Caco-2 (cell line): Measurements from ENCODE around the gene FRY. TPM values are rescaled to one million over a fixed set of nuclear protein-coding genes. Genes with fewer than 3 reads are reported as not detected.

ENCODE experiments used
- BruUV-seq: library from RNA; stranded (reverse); fragments of 400-500 nt; replicated peaks from 2 replicates; lab custom pipeline; 2021; lab: Mats Ljungman, UMichigan
- CTCF ChIA-PET: fragments of 300-600 bp; sonication (Branson Sonifier 250); formaldehyde crosslinking; loops from one replicate; lab custom pipeline; 2022; ENCODE audit warnings: antibody characterized with exemption; lab: Charles Lee
- POLR2A ChIA-PET: fragments of 300-600 bp; sonication (Branson Sonifier 250); formaldehyde crosslinking; loops from one replicate; lab custom pipeline; 2022; ENCODE audit warnings: antibody characterized with exemption; lab: Charles Lee
- DNase-seq, 2 experiments: peaks; one replicate each; pipeline versions ENCODE4 v3.0.0 to v3.0.0-alpha.2; 2020 to 2022
- H3K27me3 ChIP-seq: replicated peaks from 2 replicates; pipeline ENCODE4 v1.6.0; 2011; ENCODE audit warnings: low read length; ENCODE audit not compliant: control insufficient read depth, insufficient read depth
- H3K36me3 ChIP-seq: 2 replicates; pipeline ENCODE4 v1.5.1; 2011; ENCODE audit warnings: low read length; ENCODE audit not compliant: control insufficient read depth, insufficient read depth
- H3K4me1 ChIP-seq: fragments of 250-450 bp; sonication (Bioruptor Pico); 2 replicates; pipeline ENCODE4 v1.5.1; 2020; ENCODE audit warnings: mild to moderate bottlenecking
- H3K4me3 ChIP-seq: 2 replicates; pipeline ENCODE4 v1.5.1; 2011; ENCODE audit warnings: low read depth, mild to moderate bottlenecking, control low read depth, low read length
- H3K9me3 ChIP-seq: fragments of 250-450 bp; sonication (Bioruptor Pico); 2 replicates; pipeline ENCODE4 v1.5.1; 2020; ENCODE audit warnings: mild to moderate bottlenecking, moderate library complexity
- H3K27ac Mint-ChIP-seq: one replicate; pipeline ENCODE4 v1.8.0; 2022; ENCODE audit warnings: mixed read lengths; ENCODE audit not compliant: unreplicated experiment
- H3K27me3 Mint-ChIP-seq: one replicate; pipeline ENCODE4 v1.8.0; 2022; ENCODE audit warnings: mixed read lengths; ENCODE audit not compliant: insufficient read depth, unreplicated experiment
- H3K36me3 Mint-ChIP-seq: one replicate; pipeline ENCODE4 v1.8.0; 2022; ENCODE audit warnings: mild to moderate bottlenecking, mixed read lengths; ENCODE audit not compliant: insufficient read depth, unreplicated experiment
- H3K4me1 Mint-ChIP-seq: one replicate; pipeline ENCODE4 v1.8.0; 2022; ENCODE audit warnings: low read depth, mixed read lengths; ENCODE audit not compliant: unreplicated experiment
- H3K4me3 Mint-ChIP-seq: one replicate; pipeline ENCODE4 v1.8.0; 2022; ENCODE audit warnings: mild to moderate bottlenecking, moderate library complexity, mixed read lengths; ENCODE audit not compliant: unreplicated experiment
- H3K9me3 Mint-ChIP-seq: one replicate; pipeline ENCODE4 v1.8.0; 2022; ENCODE audit warnings: mixed read lengths; ENCODE audit not compliant: unreplicated experiment
- CTCF ChIP-seq, 2 experiments: fragments of 200-600 bp in 1 of 2; IDR thresholded peaks; 1 replicate in 1 of 2; 2 replicates in 1 of 2; pipeline versions ENCODE4 v1.5.1 to v1.8.0; 2011 to 2022; ENCODE audit warnings: antibody characterized with exemption in 1 of 2, control low read depth in 1 of 2, inconsistent platforms in 1 of 2, low read depth in 1 of 2, low read length in 1 of 2, mild to moderate bottlenecking in 1 of 2, moderate library complexity in 1 of 2; ENCODE audit not compliant: insufficient read depth in 1 of 2, severe bottlenecking in 1 of 2, unreplicated experiment in 1 of 2
- intact Hi-C: fragments of 100-400 bp; cut with micrococcal nuclease; formaldehyde crosslinking; loops from one replicate; pipeline ENCODE4 v1.10.0; 2022; ENCODE audit not compliant: unreplicated experiment
- total RNA-seq: library from RNA; stranded (reverse); gene quantifications from 2 replicates; pipeline ENCODE4 v1.2.3, GENCODE V29; 2022

The FRY gene
- total RNA-seq, 1 experiment from 2014 or later: 118 TPM

DNA sequence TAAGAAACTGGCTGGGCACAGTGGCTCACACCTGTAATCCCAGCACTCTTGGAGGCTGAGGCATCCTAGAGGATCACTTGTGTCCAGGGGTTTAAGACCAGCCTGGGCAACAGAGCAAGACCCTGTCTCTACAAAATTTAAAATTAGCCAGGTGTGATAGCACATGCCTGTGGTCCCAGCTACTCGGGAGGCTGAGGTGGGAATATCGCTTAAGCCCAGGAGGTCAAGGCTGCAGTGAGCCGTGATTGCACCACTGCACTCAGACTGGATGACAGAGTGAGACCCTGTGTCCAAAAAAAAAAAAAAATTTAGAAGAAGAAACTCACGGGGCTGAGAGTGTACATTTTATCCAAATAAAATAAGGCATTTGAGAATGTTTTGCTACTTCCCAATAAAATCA, 224.7 kb downstream of the FRY start:
- Histone ChIP-seq H3K4me3 (no peak overlapping the region), H3K9me3 (no peaks in the 10 kb centered on the region), H3K36me3 (no peaks in the 10 kb centered on the region), H3K27me3 (no peaks in the 10 kb centered on the region), H3K4me1 (peaks cover 80% of the 10 kb centered on the region)
- no peak for DNase-seq
- Mint-ChIP-seq H3K27ac (peak overlapping the region; percentile 83), H3K27me3 (no peaks in the 10 kb centered on the region), H3K36me3 (peaks cover 75% of the 10 kb centered on the region), H3K4me3 (no peak overlapping the region), H3K4me1 (peaks cover 49% of the 10 kb centered on the region), H3K9me3 (no peaks in the 10 kb centered on the region)
- ChIA-PET CTCF (interaction anchor here (1.1 to 1.6 kb wide), 4 partner anchors 10 to 346 kb away, joined by 3 to 11 read pairs (median 4); no protein-coding TSS in a partner anchor), POLR2A (interaction anchor here (1.0 to 2.5 kb wide), 3 partner anchors 10 to 59 kb away, joined by 6 to 34 read pairs (median 7); partner anchors contain the start of genes BRCA2 and ZAR1L)
- BruUV-seq: no TSS peak
- intact Hi-C loops: no loop called here
- TF ChIP-seq CTCF (IDR thresholded peaks at IDR 0.05; ENCODE audit: insufficient read depth in 1 of 2, low read depth in 1 of 2, low read length in 1 of 2, severe bottlenecking in 1 of 2, unreplicated experiment in 1 of 2): no peak

DNA sequence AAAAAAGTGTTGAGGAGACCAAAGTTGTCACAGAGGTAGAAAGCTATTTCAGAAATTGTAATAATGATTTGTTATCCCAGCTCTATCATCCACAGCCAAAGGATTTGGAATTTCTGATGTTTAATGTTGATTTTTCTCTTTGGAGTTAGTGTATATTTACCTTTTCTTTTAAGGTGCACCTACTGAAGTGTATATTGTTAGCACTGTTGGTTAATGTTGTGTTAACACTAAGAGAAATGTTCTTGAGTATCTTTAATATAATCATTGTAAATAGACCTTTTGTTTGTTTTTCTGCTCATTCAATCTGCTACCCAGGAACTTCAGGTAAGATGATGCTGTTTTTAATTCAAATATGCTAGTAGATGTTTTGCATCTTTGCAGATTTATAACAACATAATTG, 226.1 kb downstream of the FRY start:
- H3K36me3 Mint-ChIP-seq: peaks cover 76% of the 10 kb centered on the region
- no peaks in the 10 kb centered on the region for H3K9me3 ChIP-seq
- no TSS peak for BruUV-seq
- TF ChIP-seq CTCF (IDR thresholded peaks at IDR 0.05; ENCODE audit: insufficient read depth in 1 of 2, low read depth in 1 of 2, low read length in 1 of 2, severe bottlenecking in 1 of 2, unreplicated experiment in 1 of 2): no peak
- POLR2A ChIA-PET: no interaction called here
- no peak overlapping the region for H3K4me3 Mint-ChIP-seq
- no peak for DNase-seq
- H3K4me3 ChIP-seq: no peak overlapping the region
- no peaks in the 10 kb centered on the region for H3K9me3 Mint-ChIP-seq
- CTCF ChIA-PET: no interaction called here
- intact Hi-C loops: no loop called here
- H3K27me3 ChIP-seq: no peaks in the 10 kb centered on the region
- H3K36me3 ChIP-seq: no peaks in the 10 kb centered on the region
- H3K4me1 Mint-ChIP-seq: peaks cover 62% of the 10 kb centered on the region
- H3K27me3 Mint-ChIP-seq: no peaks in the 10 kb centered on the region
- H3K27ac Mint-ChIP-seq: no peak overlapping the region
- H3K4me1 ChIP-seq: peaks cover 93% of the 10 kb centered on the region

DNA sequence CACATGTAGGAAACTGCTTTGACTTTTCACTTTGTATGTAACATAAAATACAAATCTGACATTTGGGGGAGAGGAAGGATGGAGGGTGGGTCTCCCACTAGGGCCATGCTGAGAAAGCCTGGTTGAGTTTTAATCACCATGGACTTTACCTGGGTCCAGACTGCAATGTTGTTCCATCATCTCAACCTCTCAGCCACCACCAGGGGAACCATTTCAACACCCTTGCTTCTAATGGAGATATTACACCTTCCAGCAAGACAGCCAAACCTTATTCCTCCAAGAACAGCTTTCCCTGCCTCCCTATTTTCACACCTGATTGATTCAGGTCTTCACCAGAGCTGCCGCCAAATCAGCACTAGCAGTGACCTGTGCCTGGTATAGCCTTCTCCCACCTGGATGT, 227.5 kb downstream of the FRY start:
- Histone ChIP-seq H3K4me1 (peaks cover 86% of the 10 kb centered on the region), H3K9me3 (no peaks in the 10 kb centered on the region), H3K36me3 (no peaks in the 10 kb centered on the region), H3K4me3 (no peak overlapping the region), H3K27me3 (no peaks in the 10 kb centered on the region)
- intact Hi-C loops: no loop called here
- Mint-ChIP-seq H3K27ac (peak overlapping the region; percentile 77), H3K4me3 (no peak overlapping the region), H3K9me3 (no peaks in the 10 kb centered on the region), H3K4me1 (peaks cover 59% of the 10 kb centered on the region), H3K27me3 (no peaks in the 10 kb centered on the region), H3K36me3 (peaks cover 79% of the 10 kb centered on the region)
- no TSS peak for BruUV-seq
- DNase-seq: peak in 1 of 2 experiments; percentile 41
- POLR2A ChIA-PET: no interaction called here
- TF ChIP-seq CTCF (IDR thresholded peaks at IDR 0.05; ENCODE audit: insufficient read depth in 1 of 2, low read depth in 1 of 2, low read length in 1 of 2, severe bottlenecking in 1 of 2, unreplicated experiment in 1 of 2): peak; percentile 21 to 53
- CTCF ChIA-PET: interaction anchor here (3.9 kb wide), 1 partner anchor 12 kb away, joined by 18 read pairs; no protein-coding TSS in a partner anchor
